ENCODE results near the gene FBXW10B.
"Not testable (repeated sequence)": the region's sequence is repeated elsewhere in the genome, so short reads cannot be mapped to it uniquely, and the experiment has no call there.

Gene FBXW10B

DNA sequence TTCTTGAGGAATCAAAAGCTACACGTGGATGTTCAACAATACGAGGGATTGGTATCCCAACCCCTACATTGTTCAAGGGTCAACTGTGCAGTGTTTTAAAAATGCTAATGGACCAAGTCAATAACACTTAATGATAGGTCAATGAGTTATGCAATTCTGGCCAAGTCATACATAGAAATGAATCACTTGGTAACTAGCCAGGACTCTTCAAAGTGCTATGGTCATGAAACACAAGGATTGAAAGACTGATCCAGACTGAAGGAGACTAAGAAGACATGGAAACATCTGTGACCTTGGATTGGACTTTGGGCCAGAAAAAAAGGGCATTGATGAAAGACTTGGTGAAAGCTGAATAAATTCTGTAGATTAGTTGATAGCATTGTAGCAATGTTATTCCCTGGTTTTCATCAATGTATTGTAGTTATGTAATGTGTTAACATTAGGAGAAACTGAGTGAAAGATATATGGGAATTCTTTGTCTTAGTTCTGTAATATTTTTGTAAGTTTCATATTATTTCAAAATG is 11.5 kb upstream of the FBXW10B start:
- DNase-seq: not testable (repeated sequence)

GRCh38 chr17:15629991-15630390 is 10.5 kb upstream of the FBXW10B start:
- not testable (repeated sequence) for DNase-seq

GRCh38 chr17:15623661-15624209 is 4.2 kb upstream of the FBXW10B start:
- not testable (repeated sequence) for DNase-seq

GRCh38 chr17:15623255-15623654 is 3.8 kb upstream of the FBXW10B start:
- DNase-seq: not testable (repeated sequence)

- not testable (repeated sequence) for DNase-seq
Measured at GRCh38 chr17:15622124-15622523, 2.6 kb upstream of the FBXW10B start.

- not testable (repeated sequence) for DNase-seq
Measured at GRCh38 chr17:15616828-15617227, 2.7 kb downstream of the FBXW10B start.

GRCh38 chr17:15615850-15616249 is 3.7 kb downstream of the FBXW10B start:
- DNase-seq: not testable (repeated sequence)

GRCh38 chr17:15613111-15613510 is 6.4 kb downstream of the FBXW10B start:
- not testable (repeated sequence) for DNase-seq

- DNase-seq: not testable (repeated sequence)
Measured at GRCh38 chr17:15592960-15593359, 26.5 kb downstream of the FBXW10B start.

DNA sequence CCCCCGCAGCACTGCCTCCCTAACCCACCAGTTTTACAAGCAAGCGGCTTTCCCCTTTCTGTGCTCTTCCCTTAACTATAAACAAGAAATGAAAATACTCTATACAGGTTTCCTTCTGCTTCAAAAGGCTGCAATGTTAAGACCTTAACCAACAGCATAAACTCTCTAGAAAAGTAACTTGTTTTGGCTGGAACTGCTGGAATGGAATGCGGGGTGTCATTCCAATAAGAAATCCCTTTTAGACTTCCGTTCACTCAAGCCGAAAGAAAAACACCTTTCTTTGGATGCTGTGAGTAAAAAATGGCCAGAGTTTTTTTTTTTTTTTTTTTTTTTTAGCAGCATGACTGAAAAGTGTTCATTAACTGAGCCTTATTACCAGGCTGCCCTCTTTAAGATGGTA is 27.5 kb downstream of the FBXW10B start:
- DNase-seq: not testable (repeated sequence)

GRCh38 chr17:15590844-15591243 is 28.7 kb downstream of the FBXW10B start:
- not testable (repeated sequence) for DNase-seq

GRCh38 chr17:15589544-15590536 is 29.7 kb downstream of the FBXW10B start:
- not testable (repeated sequence) for DNase-seq

DNA sequence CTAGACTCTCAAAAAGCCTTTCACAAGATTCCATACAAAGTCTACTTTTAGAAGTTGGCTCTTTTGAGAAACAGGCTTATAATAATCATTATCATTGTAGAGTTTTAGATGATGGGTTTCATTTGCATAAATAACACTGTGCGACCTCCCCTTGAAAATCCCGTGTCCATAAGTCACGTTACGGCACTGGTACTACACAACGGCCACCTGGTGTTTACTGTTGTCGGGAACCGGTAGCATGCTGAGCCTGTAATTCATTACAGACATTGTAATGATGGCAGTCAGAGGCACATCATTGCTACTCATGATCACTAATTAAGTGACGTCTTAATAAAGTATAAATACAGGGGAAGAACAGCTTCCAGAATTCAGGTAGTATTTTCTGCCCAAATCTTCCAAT is 31.5 kb downstream of the FBXW10B start:
- DNase-seq: not testable (repeated sequence)

DNA sequence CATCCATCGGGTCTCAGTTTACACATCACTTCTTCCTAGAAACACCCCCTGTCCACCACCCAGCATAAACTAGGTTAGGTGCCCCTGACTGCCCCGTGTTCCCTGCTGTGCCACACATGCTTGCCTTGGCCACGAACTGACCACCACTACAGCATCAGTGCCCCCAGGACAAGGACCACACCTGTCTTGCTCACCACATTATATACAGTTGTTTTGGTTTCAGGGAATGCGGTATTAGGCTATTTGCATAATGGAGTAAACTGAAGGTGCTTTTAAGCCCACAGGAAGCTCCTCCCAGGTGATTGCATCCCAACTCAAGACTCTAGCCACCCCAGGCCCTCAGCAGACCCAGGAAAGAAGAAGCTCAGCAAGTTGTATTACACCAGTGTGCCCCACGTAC is 36.2 kb downstream of the FBXW10B start:
- DNase-seq: not testable (repeated sequence)

DNA sequence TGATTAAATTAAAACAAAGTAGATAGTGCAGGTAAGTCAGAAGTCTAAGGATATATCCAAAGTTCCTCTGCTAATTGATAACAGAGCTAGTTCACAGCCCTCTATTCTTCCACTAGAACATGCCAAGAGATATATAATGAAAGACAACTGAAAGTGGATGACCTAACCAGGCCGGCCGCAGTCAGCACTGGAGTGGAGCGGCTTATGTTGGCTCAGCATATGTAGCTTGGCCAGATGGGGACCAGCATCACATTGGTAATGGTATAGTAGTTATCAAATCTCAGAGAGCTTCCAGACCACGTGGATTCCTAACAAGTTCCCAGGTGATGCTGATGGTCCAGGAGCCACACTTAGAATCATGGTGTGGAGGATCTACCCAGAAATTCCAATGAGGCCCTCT is 38.0 kb downstream of the FBXW10B start:
- DNase-seq: not testable (repeated sequence)

DNA sequence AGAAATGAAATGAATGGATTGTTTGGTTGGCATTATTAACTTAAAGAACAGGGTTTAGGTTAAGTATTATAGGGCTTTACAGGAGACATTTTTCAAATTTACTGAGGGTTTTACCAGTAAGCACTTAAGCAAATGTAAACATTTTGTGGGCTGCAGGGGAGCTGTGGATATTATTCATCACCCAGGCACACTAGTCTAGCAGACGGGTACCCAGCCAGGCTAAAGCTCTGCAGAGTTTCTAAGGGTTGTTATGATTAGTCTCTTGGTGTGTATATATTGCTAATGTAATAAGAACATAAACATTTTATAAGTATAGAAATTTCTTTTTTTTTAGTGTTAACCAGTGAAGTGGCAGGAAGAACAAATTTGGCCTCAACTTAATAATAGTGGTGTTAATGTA is 42.7 kb downstream of the FBXW10B start:
- DNase-seq: not testable (repeated sequence)

DNA sequence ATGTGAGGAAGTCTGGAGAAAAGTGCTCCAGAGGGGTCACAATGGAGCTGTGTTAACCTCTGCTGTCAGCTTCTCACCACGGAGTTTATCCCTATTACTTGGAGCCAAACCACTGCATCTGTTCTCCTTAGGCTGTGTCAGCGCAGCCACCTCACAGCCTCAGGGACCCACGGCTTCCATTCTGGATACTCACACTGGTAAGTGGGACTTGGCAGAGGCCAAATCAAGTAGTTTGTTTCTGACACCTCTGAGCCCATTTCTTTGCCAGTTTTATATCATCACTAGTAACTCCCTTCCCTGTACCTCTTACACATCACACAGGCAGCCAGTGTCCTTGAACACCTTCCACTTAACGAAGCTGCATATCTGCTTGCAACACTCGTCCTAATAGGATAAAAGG is 44.8 kb downstream of the FBXW10B start:
- not testable (repeated sequence) for DNase-seq

GRCh38 chr17:15573870-15574269 is 45.6 kb downstream of the FBXW10B start:
- DNase-seq: not testable (repeated sequence)
